Transverse colon (tissue), 4 donors: ENCODE data around the gene SUSD6.

Source experiments
- EP300 ChIP-seq: sonication (generic); formaldehyde crosslinking; IDR thresholded peaks from one replicate; pipeline ENCODE4 v1.6.1; 2017; ENCODE audit warnings: antibody characterized with exemption, low read depth
- POLR2A ChIP-seq: fragments of 450-650 bp; IDR thresholded peaks from one replicate; pipeline ENCODE4 v1.6.1; 2016; ENCODE audit warnings: antibody characterized with exemption, mild to moderate bottlenecking, moderate library complexity
- POLR2AphosphoS5 ChIP-seq, 3 donors: sonication (generic); formaldehyde crosslinking; IDR thresholded peaks; one replicate each; pipeline ENCODE4 v1.6.1; 2016; ENCODE audit warnings: antibody characterized with exemption in 3 of 3
- TF ChIP-seq, protein P1 (sequence below), 5 experiments: fragments of 200-600 bp in 3 of 5; fragments of 450-650 bp in 2 of 5; sonication (generic) in 3 of 5; IDR thresholded peaks; 1 replicate in 2 of 5; 2 replicates in 3 of 5; pipeline ENCODE4 v1.5.1; 2016 to 2017; ENCODE audit warnings: antibody characterized with exemption in 5 of 5, inconsistent platforms in 3 of 5, mild to moderate bottlenecking in 2 of 5, moderate library complexity in 1 of 5

DNA sequence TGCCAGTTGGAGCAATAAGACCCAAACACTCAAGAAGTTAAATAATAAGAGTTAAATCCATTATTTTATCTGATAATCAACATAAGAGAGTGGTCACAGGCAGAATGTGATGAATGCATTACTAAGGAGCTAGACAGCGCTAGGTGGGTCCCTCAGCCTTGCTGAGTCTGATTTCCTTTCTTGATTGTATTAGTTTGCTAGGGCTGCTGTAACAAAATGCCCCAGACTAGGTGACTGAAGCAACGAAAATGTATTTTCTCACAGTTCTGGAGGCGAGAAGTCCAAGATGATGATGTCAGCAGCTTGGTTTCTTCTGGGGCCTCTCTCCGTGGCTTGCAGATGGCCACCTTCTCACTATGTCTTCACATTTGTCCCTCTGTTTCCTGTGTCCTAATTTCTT is 28.6 kb upstream of the SUSD6 start:
- TF ChIP-seq POLR2AphosphoS5 (IDR thresholded peaks at IDR 0.05), result no peak
- no peak for TF ChIP-seq POLR2A
- TF ChIP-seq, protein P1, sequence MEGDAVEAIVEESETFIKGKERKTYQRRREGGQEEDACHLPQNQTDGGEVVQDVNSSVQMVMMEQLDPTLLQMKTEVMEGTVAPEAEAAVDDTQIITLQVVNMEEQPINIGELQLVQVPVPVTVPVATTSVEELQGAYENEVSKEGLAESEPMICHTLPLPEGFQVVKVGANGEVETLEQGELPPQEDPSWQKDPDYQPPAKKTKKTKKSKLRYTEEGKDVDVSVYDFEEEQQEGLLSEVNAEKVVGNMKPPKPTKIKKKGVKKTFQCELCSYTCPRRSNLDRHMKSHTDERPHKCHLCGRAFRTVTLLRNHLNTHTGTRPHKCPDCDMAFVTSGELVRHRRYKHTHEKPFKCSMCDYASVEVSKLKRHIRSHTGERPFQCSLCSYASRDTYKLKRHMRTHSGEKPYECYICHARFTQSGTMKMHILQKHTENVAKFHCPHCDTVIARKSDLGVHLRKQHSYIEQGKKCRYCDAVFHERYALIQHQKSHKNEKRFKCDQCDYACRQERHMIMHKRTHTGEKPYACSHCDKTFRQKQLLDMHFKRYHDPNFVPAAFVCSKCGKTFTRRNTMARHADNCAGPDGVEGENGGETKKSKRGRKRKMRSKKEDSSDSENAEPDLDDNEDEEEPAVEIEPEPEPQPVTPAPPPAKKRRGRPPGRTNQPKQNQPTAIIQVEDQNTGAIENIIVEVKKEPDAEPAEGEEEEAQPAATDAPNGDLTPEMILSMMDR (IDR thresholded peaks at IDR 0.05), result no peak
- no peak for TF ChIP-seq EP300
